ENCODE measurements around the gene NXPH2.

NXPH2 gene

GRCh38 chr2:138782383-138782782 lies 2.2 kb upstream of the NXPH2 start:
- Histone ChIP-seq H3K27ac (no peak overlapping the region), H3K27me3 (ENCODE audit: insufficient read depth, low read depth, severe bottlenecking) (peaks cover 9% of the 10 kb centered on the region), H3K36me3 (no peaks in the 10 kb centered on the region), H3K4me3 (ENCODE audit: low read depth, low read length) (no peak overlapping the region), H3K9me3 (ENCODE audit: severe bottlenecking) (peaks cover 4% of the 10 kb centered on the region)
- TF ChIP-seq CTCF (IDR thresholded peaks at IDR 0.05; ENCODE audit: low read depth, low read length): no peak
- no peak for DNase-seq

- peaks cover 4% of the 10 kb centered on the region for H3K9me3 ChIP-seq (ENCODE audit: severe bottlenecking)
- H3K27ac ChIP-seq: no peak overlapping the region
- H3K27me3 ChIP-seq (ENCODE audit: insufficient read depth, low read depth, severe bottlenecking): peaks cover 9% of the 10 kb centered on the region
- H3K4me3 ChIP-seq (ENCODE audit: low read depth, low read length): no peak overlapping the region
- H3K36me3 ChIP-seq: no peaks in the 10 kb centered on the region
- no peak for DNase-seq
- no peak for TF ChIP-seq CTCF (IDR thresholded peaks at IDR 0.05; ENCODE audit: low read depth, low read length)
These were observed 718 bp upstream of the NXPH2 start for GRCh38 chr2:138780908-138781307.

- no peak for TF ChIP-seq CTCF (IDR thresholded peaks at IDR 0.05; ENCODE audit: low read depth, low read length)
- no peak for DNase-seq
- H3K27me3 ChIP-seq (ENCODE audit: insufficient read depth, low read depth, severe bottlenecking): peaks cover 9% of the 10 kb centered on the region
- no peak overlapping the region for H3K4me3 ChIP-seq (ENCODE audit: low read depth, low read length)
- H3K27ac ChIP-seq: no peak overlapping the region
- H3K36me3 ChIP-seq: no peaks in the 10 kb centered on the region
- H3K9me3 ChIP-seq (ENCODE audit: severe bottlenecking): peaks cover 4% of the 10 kb centered on the region
These were observed 273 bp upstream of the NXPH2 start for GRCh38 chr2:138780446-138780880.

GRCh38 chr2:138779406-138779780 lies 797 bp downstream of the NXPH2 start:
- Histone ChIP-seq H3K27me3 (ENCODE audit: insufficient read depth, low read depth, severe bottlenecking) (peaks cover 9% of the 10 kb centered on the region), H3K9me3 (ENCODE audit: severe bottlenecking) (peaks cover 4% of the 10 kb centered on the region), H3K4me3 (ENCODE audit: low read depth, low read length) (peak overlapping the region; percentile 49), H3K36me3 (no peaks in the 10 kb centered on the region), H3K27ac (no peak overlapping the region)
- no peak for DNase-seq
- no peak for TF ChIP-seq CTCF (IDR thresholded peaks at IDR 0.05; ENCODE audit: low read depth, low read length)

- no peak overlapping the region for H3K4me3 ChIP-seq (ENCODE audit: low read depth, low read length)
- H3K9me3 ChIP-seq (ENCODE audit: severe bottlenecking): peaks cover 4% of the 10 kb centered on the region
- no peak overlapping the region for H3K27ac ChIP-seq
- TF ChIP-seq CTCF (IDR thresholded peaks at IDR 0.05; ENCODE audit: low read depth, low read length): no peak
- no peak for DNase-seq
- H3K36me3 ChIP-seq: no peaks in the 10 kb centered on the region
- peaks cover 9% of the 10 kb centered on the region for H3K27me3 ChIP-seq (ENCODE audit: insufficient read depth, low read depth, severe bottlenecking)
These were observed 2.2 kb downstream of the NXPH2 start for GRCh38 chr2:138777996-138778395.

- Histone ChIP-seq H3K27ac (no peak overlapping the region), H3K27me3 (ENCODE audit: insufficient read depth, low read depth, severe bottlenecking) (peaks cover 9% of the 10 kb centered on the region), H3K4me3 (ENCODE audit: low read depth, low read length) (no peak overlapping the region), H3K36me3 (no peaks in the 10 kb centered on the region), H3K9me3 (ENCODE audit: severe bottlenecking) (peaks cover 4% of the 10 kb centered on the region)
- no peak for TF ChIP-seq CTCF (IDR thresholded peaks at IDR 0.05; ENCODE audit: low read depth, low read length)
- no peak for DNase-seq
These were observed 4.5 kb downstream of the NXPH2 start for GRCh38 chr2:138775736-138776135.
